HuH-7.5 (cell line): Measurements from ENCODE around the gene METRNL.
"Not testable (repeated sequence)": the region's sequence is repeated elsewhere in the genome, so short reads cannot be mapped to it uniquely, and the experiment has no call there.

Experiments
- DNase-seq: peaks from one replicate; pipeline ENCODE4 v3.0.0; 2011; ENCODE audit warnings: low spot score

The METRNL gene

GRCh38 chr17:83107656-83108048, 28.2 kb downstream of the METRNL start:
- DNase-seq = no peak

GRCh38 chr17:83108709-83109108, 29.3 kb downstream of the METRNL start:
- no peak for DNase-seq

GRCh38 chr17:83109386-83109785, 30.0 kb downstream of the METRNL start:
- DNase-seq = no peak

- DNase-seq = peak; percentile 69
These were observed 30.6 kb downstream of the METRNL start for GRCh38 chr17:83109793-83110645.

- DNase-seq = no peak
These were observed 31.3 kb downstream of the METRNL start for GRCh38 chr17:83110735-83111134.

- DNase-seq = no peak
These were observed 32.3 kb downstream of the METRNL start for GRCh38 chr17:83111516-83112282.

- DNase-seq = no peak
These were observed 34.0 kb downstream of the METRNL start for GRCh38 chr17:83113381-83113780.

- DNase-seq = no peak
These were observed 34.4 kb downstream of the METRNL start for GRCh38 chr17:83113792-83114191.

- DNase-seq = no peak
These were observed 35.3 kb downstream of the METRNL start for GRCh38 chr17:83114706-83115105.

GRCh38 chr17:83115202-83115651, 35.8 kb downstream of the METRNL start:
- DNase-seq = no peak

- no peak for DNase-seq
These were observed 36.4 kb downstream of the METRNL start for GRCh38 chr17:83115832-83116231.

GRCh38 chr17:83116311-83116771, 36.9 kb downstream of the METRNL start:
- no peak for DNase-seq

- no peak for DNase-seq
These were observed 37.6 kb downstream of the METRNL start for GRCh38 chr17:83116783-83117555.

GRCh38 chr17:83117583-83117982, 38.2 kb downstream of the METRNL start:
- DNase-seq = no peak

- DNase-seq = no peak
These were observed 38.8 kb downstream of the METRNL start for GRCh38 chr17:83118071-83118841.

GRCh38 chr17:83119987-83120864, 40.8 kb downstream of the METRNL start:
- no peak for DNase-seq

- not testable (repeated sequence) for DNase-seq
These were observed 42.1 kb downstream of the METRNL start for GRCh38 chr17:83121473-83121872.

GRCh38 chr17:83121921-83122820, 42.8 kb downstream of the METRNL start:
- no peak for DNase-seq

GRCh38 chr17:83122834-83123233, 43.4 kb downstream of the METRNL start:
- no peak for DNase-seq
